GM18511 (cell line): ENCODE results near the gene NOL12.
"Not testable (repeated sequence)": the region's sequence is repeated elsewhere in the genome, so short reads cannot be mapped to it uniquely, and the experiment has no call there.

Source experiments
- ATAC-seq: cut with Tn5 transposase; IDR thresholded peaks from one replicate; pipeline ENCODE4 v1.9.1; 2021; ENCODE audit warnings: mild to moderate bottlenecking, moderate library complexity; ENCODE audit not compliant: unreplicated experiment

NOL12 gene

GRCh38 chr22:37678372-37678771 lies 7.8 kb upstream of the NOL12 start:
- no peak for ATAC-seq

- no peak for ATAC-seq
Measured at GRCh38 chr22:37679670-37680069, 6.5 kb upstream of the NOL12 start.

GRCh38 chr22:37680191-37680851 lies 5.8 kb upstream of the NOL12 start:
- no peak for ATAC-seq

- ATAC-seq, result no peak
Measured at GRCh38 chr22:37681001-37681424, 5.1 kb upstream of the NOL12 start.

GRCh38 chr22:37681556-37682049 lies 4.5 kb upstream of the NOL12 start:
- no peak for ATAC-seq

GRCh38 chr22:37684803-37685615 lies 1.1 kb upstream of the NOL12 start:
- no peak for ATAC-seq

- ATAC-seq, result no peak
Measured at GRCh38 chr22:37690407-37690806, 4.3 kb downstream of the NOL12 start.

GRCh38 chr22:37690901-37691504 lies 4.9 kb downstream of the NOL12 start:
- no peak for ATAC-seq

GRCh38 chr22:37692627-37693285 lies 6.6 kb downstream of the NOL12 start:
- no peak for ATAC-seq

- not testable (repeated sequence) for ATAC-seq
Measured at GRCh38 chr22:37694131-37694530, 8.0 kb downstream of the NOL12 start.

- not testable (repeated sequence) for ATAC-seq
Measured at GRCh38 chr22:37696260-37696656, 10.1 kb downstream of the NOL12 start.

GRCh38 chr22:37696657-37697537 lies 10.8 kb downstream of the NOL12 start, which contains the start of gene TRIOBP:
TRIOBP (plus strand) TSS chr22:37697048; CDS start chr22:37701366, 4,318 bp downstream.
- peak; percentile 90 for ATAC-seq

GRCh38 chr22:37697538-37697835 lies 11.3 kb downstream of the NOL12 start:
- ATAC-seq, result no peak

- no peak for ATAC-seq
Measured at GRCh38 chr22:37701141-37701786, 15.1 kb downstream of the NOL12 start.

GRCh38 chr22:37703906-37704305 lies 17.8 kb downstream of the NOL12 start:
- ATAC-seq, result no peak

GRCh38 chr22:37704645-37705044 lies 18.5 kb downstream of the NOL12 start:
- no peak for ATAC-seq

GRCh38 chr22:37705205-37705604 lies 19.1 kb downstream of the NOL12 start:
- ATAC-seq, result no peak

- no peak for ATAC-seq
Measured at GRCh38 chr22:37708580-37709444, 22.7 kb downstream of the NOL12 start.

GRCh38 chr22:37709445-37709765 lies 23.3 kb downstream of the NOL12 start:
- no peak for ATAC-seq
